Lower leg skin (tissue), 4 donors: ENCODE data around the gene NDUFA5. TPM values are rescaled to one million over a fixed set of nuclear protein-coding genes. Genes with fewer than 3 reads are reported as not detected.

Experiments
- DNase-seq, 2 donors: peaks; one replicate each; pipeline ENCODE4 v3.0.0-alpha.2; 2019; ENCODE audit warnings: low spot score in 2 of 2
- H3K4me3 ChIP-seq: fragments of 200-600 bp; sonication (generic); 2 replicates; pipeline ENCODE4 v1.5.1; 2017; ENCODE audit warnings: mild to moderate bottlenecking, low read depth; ENCODE audit not compliant: poor library complexity, severe bottlenecking
- POLR2A ChIP-seq, 2 donors: fragments of 450-650 bp; IDR thresholded peaks; one replicate each; pipeline ENCODE4 v1.6.1; 2016 to 2017; ENCODE audit warnings: antibody characterized with exemption in 2 of 2, mild to moderate bottlenecking in 1 of 2, moderate library complexity in 1 of 2
- WGBS, 2 donors: methylation state at CpG; one replicate each; pipeline ENCODE4 v1.1.5; 2018; 5-methylcytosine and 5-hydroxymethylcytosine counted together
- intact Hi-C: fragments of 100-400 bp; cut with DNase I; formaldehyde crosslinking; loops from one replicate; pipeline ENCODE4 v1.15.0; 2023; ENCODE audit warnings: low total_unique reads
- total RNA-seq, 4 donors: library from RNA; depleted of rRNA; stranded (reverse); fragments of >200 nt; gene quantifications; one replicate each; pipeline ENCODE4 v1.1.0, GENCODE V29; 2016
- TF ChIP-seq, protein P1 (sequence below), 3 donors: fragments of 450-650 bp; IDR thresholded peaks; one replicate each; pipeline ENCODE4 v1.5.1; 2016; ENCODE audit warnings: antibody characterized with exemption in 3 of 3, mild to moderate bottlenecking in 3 of 3, moderate library complexity in 2 of 3

NDUFA5 gene
- total RNA-seq, 4 donors from 2014 or later, result 24.9 to 41.9 (median 26.6) TPM

DNA sequence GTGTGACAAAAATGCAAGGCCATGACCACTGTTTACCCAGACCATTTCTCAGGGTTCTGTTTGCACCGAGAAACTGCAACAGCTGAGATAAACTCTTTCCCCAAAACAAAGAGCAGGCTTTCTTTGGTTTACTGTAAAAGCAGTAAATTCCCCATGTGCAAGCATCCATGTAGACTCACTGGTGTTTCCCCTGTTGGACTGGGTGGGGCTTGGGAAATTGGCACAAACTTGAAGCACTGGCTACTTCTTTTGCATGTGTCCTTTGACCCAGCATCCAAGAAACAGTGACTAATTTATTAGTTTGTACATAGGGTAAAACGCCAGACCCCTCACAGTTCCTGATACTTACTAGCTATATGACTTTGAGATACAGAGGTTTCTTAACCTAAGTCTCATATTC is 35.6 kb downstream of the NDUFA5 start:
- WGBS, 2 donors, result 50 to 54% methylated on average over 2 of the region's 2 CpGs
- no peak overlapping the region for H3K4me3 ChIP-seq
- DNase-seq, result no peak
- TF ChIP-seq, protein P1, sequence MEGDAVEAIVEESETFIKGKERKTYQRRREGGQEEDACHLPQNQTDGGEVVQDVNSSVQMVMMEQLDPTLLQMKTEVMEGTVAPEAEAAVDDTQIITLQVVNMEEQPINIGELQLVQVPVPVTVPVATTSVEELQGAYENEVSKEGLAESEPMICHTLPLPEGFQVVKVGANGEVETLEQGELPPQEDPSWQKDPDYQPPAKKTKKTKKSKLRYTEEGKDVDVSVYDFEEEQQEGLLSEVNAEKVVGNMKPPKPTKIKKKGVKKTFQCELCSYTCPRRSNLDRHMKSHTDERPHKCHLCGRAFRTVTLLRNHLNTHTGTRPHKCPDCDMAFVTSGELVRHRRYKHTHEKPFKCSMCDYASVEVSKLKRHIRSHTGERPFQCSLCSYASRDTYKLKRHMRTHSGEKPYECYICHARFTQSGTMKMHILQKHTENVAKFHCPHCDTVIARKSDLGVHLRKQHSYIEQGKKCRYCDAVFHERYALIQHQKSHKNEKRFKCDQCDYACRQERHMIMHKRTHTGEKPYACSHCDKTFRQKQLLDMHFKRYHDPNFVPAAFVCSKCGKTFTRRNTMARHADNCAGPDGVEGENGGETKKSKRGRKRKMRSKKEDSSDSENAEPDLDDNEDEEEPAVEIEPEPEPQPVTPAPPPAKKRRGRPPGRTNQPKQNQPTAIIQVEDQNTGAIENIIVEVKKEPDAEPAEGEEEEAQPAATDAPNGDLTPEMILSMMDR (IDR thresholded peaks at IDR 0.05), result no peak
- no peak for TF ChIP-seq POLR2A (IDR thresholded peaks at IDR 0.05)
- intact Hi-C loops, result no loop called here

DNA sequence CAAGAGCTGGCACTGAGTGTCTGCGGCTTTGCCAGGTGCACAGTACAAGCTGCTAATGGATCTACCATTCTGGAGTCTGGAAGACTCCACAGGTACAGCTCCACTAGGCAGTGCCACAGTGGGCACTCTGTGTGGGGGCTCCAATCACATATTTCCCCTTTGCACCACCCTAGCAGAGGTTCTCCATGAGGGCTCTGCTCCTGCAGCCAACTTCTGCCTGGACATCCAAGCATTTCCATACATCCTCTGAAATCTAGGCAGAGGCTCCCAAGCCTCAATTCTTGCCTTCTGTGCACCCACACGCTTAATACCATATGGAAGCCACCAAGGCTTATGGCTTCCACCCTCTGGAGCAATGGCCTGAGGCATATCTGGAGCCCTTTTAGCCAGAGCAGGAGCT is 52.4 kb downstream of the NDUFA5 start:
- H3K4me3 ChIP-seq, result no peak overlapping the region
- intact Hi-C loops, result loop anchor here (10.0 kb wide), 1 partner anchor 80 kb away; no protein-coding TSS in a partner anchor
- no peak for DNase-seq
- TF ChIP-seq, protein P1 (IDR thresholded peaks at IDR 0.05), result no peak
- TF ChIP-seq POLR2A (IDR thresholded peaks at IDR 0.05), result no peak
- 69 to 100% methylated on average over 2 of the region's 2 CpGs for WGBS, 2 donors

DNA sequence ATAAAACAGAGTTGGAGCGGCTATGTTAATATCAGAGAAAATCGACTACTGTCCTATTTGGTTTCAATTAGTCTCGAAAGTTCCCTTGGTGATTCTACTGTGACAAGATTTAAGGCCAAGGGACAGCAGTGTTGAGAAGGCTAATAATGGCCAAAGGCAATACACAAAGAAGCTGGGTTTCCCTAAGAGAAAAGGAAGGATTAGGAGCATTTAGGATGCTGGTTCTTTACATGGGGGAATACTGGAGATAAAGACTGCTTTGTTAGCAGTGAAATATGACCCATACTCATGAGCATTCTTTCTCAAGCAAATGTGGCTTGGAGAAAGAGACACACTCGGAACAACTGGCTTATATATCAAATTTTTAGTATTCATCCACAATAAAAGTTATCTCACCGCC is 55.4 kb downstream of the NDUFA5 start:
- no peak overlapping the region for H3K4me3 ChIP-seq
- intact Hi-C loops, result loop anchor here (10.0 kb wide), 1 partner anchor 83 kb away; no protein-coding TSS in a partner anchor
- WGBS, 2 donors, result 68 to 70% methylated on average over 5 of the region's 5 CpGs
- TF ChIP-seq, protein P1 (IDR thresholded peaks at IDR 0.05), result no peak
- TF ChIP-seq POLR2A (IDR thresholded peaks at IDR 0.05), result no peak
- no peak for DNase-seq

DNA sequence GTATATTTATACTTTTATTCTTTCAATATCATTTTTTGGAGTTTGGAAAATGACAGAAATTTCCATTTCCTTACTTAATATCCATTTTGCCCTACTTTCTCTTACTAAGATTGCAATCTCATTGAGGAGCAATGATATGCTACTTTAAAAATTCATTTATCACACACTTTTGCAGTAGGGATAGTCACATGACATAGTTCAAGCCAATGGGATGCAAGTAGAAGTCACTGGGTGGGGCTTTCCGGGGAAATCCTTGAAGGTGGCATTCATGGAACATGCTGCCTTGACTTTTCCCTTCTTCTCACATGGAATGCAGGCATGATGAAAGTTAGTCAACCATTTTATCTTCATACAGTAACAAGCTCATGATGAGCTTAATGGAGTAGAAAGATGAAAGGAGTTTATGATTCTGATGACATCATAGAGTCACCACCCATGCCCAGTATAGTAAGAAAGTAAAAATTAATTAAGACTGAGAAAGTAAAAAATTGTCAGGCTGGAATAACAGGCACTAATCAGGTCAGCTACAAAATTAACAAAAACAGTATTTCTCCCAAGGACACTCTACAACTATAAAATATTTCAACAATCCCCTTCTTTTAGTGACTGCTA is 56.6 kb downstream of the NDUFA5 start:
- no peak overlapping the region for H3K4me3 ChIP-seq
- 73 to 91% methylated on average over 1 of the region's 1 CpG for WGBS, 2 donors
- TF ChIP-seq, protein P1 (IDR thresholded peaks at IDR 0.05), result no peak
- no peak for TF ChIP-seq POLR2A (IDR thresholded peaks at IDR 0.05)
- intact Hi-C loops, result loop anchor here (10.0 kb wide), 1 partner anchor 84 kb away; no protein-coding TSS in a partner anchor
- no peak for DNase-seq

DNA sequence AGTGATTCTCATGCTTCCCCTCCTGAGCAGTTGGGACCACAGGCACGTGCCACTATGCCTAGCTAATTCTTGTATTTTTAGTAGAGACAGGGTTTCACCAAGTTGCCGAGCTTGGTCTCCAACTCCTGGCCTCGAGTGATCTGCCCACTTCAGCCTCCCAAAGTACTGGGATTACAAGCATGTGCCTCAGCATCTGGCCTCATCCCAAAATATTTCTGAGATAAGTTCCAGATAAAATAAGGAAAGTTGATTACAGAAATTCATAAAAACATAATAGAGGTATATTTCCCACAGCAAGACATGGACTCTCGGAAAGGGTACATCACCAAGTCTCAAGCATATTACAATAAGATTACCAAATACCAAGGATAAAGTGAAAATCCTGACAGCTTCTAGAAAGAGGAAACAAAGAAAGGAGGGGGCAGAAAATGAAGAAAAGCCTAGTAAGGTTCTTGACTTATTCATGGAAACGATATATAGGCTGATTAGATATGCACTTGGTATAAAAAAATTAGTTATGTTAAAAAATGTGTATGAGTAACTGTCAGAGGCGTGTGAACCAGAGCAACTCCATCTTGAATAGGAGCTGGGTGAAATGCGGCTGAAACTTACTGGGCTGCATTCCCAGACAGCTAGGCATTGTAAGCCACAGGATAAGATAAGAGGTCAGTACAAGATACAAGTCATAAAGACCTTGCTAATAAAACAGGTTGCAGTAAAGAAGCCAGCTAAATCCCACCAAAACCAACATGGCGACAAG is 58.2 kb downstream of the NDUFA5 start:
- H3K4me3 ChIP-seq, result no peak overlapping the region
- intact Hi-C loops, result no loop called here
- DNase-seq, result no peak
- TF ChIP-seq POLR2A (IDR thresholded peaks at IDR 0.05), result no peak
- TF ChIP-seq, protein P1 (IDR thresholded peaks at IDR 0.05), result no peak
- WGBS, 2 donors, result 82 to 83% methylated on average over 8 of the region's 8 CpGs
